Loucy (cell line): ENCODE data around the gene NFATC3.

Experiments
- H2AFZ ChIP-seq: fragments of 200-600 bp; sonication (generic); 2 replicates; pipeline ENCODE4 v1.6.0; 2016; ENCODE audit warnings: antibody characterized with exemption, mild to moderate bottlenecking, low read length, moderate library complexity
- H3F3A ChIP-seq: fragments of 200-600 bp; 2 replicates; pipeline ENCODE4 v1.6.0; 2016; ENCODE audit warnings: antibody characterized with exemption, low read depth, mild to moderate bottlenecking
- H3K27me3 ChIP-seq: fragments of 200-600 bp; sonication (generic); 2 replicates; pipeline ENCODE4 v1.6.1; 2014; ENCODE audit warnings: low read length, mild to moderate bottlenecking; ENCODE audit not compliant: insufficient read depth, poor library complexity, severe bottlenecking
- H3K36me3 ChIP-seq: fragments of 200-600 bp; sonication (generic); 2 replicates; pipeline ENCODE4 v1.6.1; 2016; ENCODE audit warnings: low read length; ENCODE audit not compliant: insufficient read depth
- H3K4me1 ChIP-seq: fragments of 200-600 bp; sonication (generic); 2 replicates; pipeline ENCODE4 v1.5.1; 2014; ENCODE audit warnings: low read length, mild to moderate bottlenecking; ENCODE audit not compliant: insufficient read depth, poor library complexity, severe bottlenecking
- H3K4me2 ChIP-seq: fragments of 200-600 bp; sonication (generic); 2 replicates; pipeline ENCODE4 v1.6.0; 2014; ENCODE audit warnings: antibody characterized with exemption, low read length, low read depth, mild to moderate bottlenecking; ENCODE audit not compliant: poor library complexity, severe bottlenecking
- H3K4me3 ChIP-seq: fragments of 200-600 bp; sonication (generic); 2 replicates; pipeline ENCODE4 v1.5.1; 2014; ENCODE audit warnings: low read length, mild to moderate bottlenecking, mixed read lengths; ENCODE audit not compliant: poor library complexity, severe bottlenecking
- H3K79me2 ChIP-seq: fragments of 200-600 bp; sonication (generic); 2 replicates; pipeline ENCODE4 v1.6.1; 2014; ENCODE audit warnings: low read length; ENCODE audit not compliant: insufficient read depth
- H3K9ac ChIP-seq: fragments of 200-600 bp; sonication (generic); 2 replicates; pipeline ENCODE4 v1.6.0; 2014; ENCODE audit warnings: mild to moderate bottlenecking, low read depth, low read length, moderate library complexity; ENCODE audit not compliant: poor library complexity, severe bottlenecking
- H3K9me2 ChIP-seq: fragments of 200-600 bp; sonication (generic); replicated peaks from 2 replicates; pipeline ENCODE4 v1.6.1; 2016; ENCODE audit warnings: low read depth, low read length, mixed read lengths
- H3K9me3 ChIP-seq: fragments of 200-600 bp; sonication (generic); 2 replicates; pipeline ENCODE4 v1.6.1; 2014; ENCODE audit warnings: mild to moderate bottlenecking, antibody characterized with exemption, low read length, low read depth; ENCODE audit not compliant: insufficient read depth
- H4K20me1 ChIP-seq: fragments of 200-600 bp; sonication (generic); 2 replicates; pipeline ENCODE4 v1.6.0; 2014; ENCODE audit warnings: antibody characterized with exemption, low read length, mild to moderate bottlenecking; ENCODE audit not compliant: insufficient read depth, poor library complexity, severe bottlenecking
- EZH2phosphoT487 ChIP-seq: fragments of 200-600 bp; IDR thresholded peaks from 2 replicates; pipeline ENCODE4 v1.6.1; 2018; ENCODE audit warnings: antibody characterized with exemption, mild to moderate bottlenecking, moderate library complexity, borderline replicate concordance
- TF ChIP-seq, protein P1 (sequence below): fragments of 200-600 bp; sonication (generic); conservative IDR thresholded peaks from 2 replicates; pipeline ENCODE4 v1.5.1; 2014; ENCODE audit warnings: mild to moderate bottlenecking, antibody characterized with exemption, low read length

NFATC3 gene

DNA sequence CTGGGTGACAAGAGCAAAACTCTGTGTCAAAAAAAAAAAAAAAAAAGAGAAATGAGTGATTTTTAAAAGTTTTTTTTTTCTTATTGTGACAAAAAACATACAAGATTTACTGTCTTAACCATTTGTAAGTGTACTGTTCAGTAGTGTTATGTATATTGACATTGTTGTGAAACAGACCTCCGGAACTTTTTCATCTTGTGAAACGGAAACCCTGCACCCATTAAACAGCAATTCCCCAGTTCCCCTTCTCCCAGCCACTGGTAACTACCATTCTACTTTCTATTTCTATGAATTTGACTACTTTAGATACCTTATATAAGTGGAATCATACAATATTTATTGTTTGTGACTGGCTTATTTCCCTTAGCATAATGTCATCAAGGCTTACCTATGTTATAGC lies 43.4 kb upstream of the NFATC3 start:
- Histone ChIP-seq H3K9me2 (no peaks in the 10 kb centered on the region), H3K9ac (no peak overlapping the region), H3K79me2 (no peaks in the 10 kb centered on the region), H3K4me2 (no peak overlapping the region), H2AFZ (no peak overlapping the region), H3K9me3 (no peaks in the 10 kb centered on the region), H3F3A (no peaks in the 10 kb centered on the region), H3K4me3 (no peak overlapping the region), H3K27me3 (no peaks in the 10 kb centered on the region), H4K20me1 (no peaks in the 10 kb centered on the region), H3K4me1 (no peaks in the 10 kb centered on the region), H3K36me3 (no peaks in the 10 kb centered on the region)
- no peak for TF ChIP-seq EZH2phosphoT487
- TF ChIP-seq, protein P1, sequence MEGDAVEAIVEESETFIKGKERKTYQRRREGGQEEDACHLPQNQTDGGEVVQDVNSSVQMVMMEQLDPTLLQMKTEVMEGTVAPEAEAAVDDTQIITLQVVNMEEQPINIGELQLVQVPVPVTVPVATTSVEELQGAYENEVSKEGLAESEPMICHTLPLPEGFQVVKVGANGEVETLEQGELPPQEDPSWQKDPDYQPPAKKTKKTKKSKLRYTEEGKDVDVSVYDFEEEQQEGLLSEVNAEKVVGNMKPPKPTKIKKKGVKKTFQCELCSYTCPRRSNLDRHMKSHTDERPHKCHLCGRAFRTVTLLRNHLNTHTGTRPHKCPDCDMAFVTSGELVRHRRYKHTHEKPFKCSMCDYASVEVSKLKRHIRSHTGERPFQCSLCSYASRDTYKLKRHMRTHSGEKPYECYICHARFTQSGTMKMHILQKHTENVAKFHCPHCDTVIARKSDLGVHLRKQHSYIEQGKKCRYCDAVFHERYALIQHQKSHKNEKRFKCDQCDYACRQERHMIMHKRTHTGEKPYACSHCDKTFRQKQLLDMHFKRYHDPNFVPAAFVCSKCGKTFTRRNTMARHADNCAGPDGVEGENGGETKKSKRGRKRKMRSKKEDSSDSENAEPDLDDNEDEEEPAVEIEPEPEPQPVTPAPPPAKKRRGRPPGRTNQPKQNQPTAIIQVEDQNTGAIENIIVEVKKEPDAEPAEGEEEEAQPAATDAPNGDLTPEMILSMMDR: no peak

DNA sequence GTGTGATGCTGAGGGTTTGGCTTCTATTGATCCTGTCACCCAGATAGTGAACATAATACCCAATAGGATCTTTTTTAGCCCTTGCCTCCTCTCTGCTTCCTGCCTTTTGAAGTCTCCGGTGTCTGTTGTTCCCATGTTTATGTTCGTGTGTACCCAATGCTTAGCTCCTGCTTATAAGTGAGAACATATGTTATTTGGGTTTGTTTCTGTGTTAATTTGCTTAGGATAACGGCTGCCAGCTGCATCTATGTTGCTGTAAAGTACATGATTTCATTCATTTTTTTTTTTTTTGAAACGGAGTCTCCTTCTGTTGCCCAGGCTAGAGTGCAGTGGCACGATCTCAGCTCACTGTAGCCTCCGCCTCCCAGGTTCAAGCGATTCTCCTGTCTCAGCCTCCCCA lies 39.1 kb upstream of the NFATC3 start:
- Histone ChIP-seq H3K9me2 (no peaks in the 10 kb centered on the region), H3K4me1 (no peaks in the 10 kb centered on the region), H3F3A (no peaks in the 10 kb centered on the region), H3K36me3 (peaks cover 4% of the 10 kb centered on the region; the same call in 1 of the 2 replicates), H3K9ac (no peak overlapping the region), H3K9me3 (no peaks in the 10 kb centered on the region), H2AFZ (no peak overlapping the region), H3K4me3 (no peak overlapping the region), H3K4me2 (no peak overlapping the region), H3K27me3 (no peaks in the 10 kb centered on the region), H4K20me1 (no peaks in the 10 kb centered on the region), H3K79me2 (no peaks in the 10 kb centered on the region)
- TF ChIP-seq, protein P1: no peak
- no peak for TF ChIP-seq EZH2phosphoT487

DNA sequence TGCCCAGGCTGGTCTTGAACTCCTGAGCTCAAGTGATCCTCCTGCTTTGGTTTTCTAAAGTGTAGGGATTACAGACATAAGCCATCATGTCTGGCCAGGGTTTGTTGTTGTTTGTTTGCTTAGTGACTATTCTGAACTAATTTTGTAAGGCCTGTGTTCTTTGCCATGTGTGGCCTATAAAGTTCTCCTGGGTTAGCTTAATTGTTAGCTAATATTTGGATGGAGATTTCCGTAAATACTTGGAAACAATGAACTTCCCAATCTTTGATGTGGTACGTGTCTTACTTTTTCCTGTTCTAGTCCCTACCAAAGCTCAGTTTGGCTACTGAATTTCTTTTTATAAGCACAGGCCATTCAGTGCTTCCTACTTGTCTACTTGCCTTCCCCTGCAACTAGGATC lies 37.2 kb upstream of the NFATC3 start:
- H3K9ac ChIP-seq: no peak overlapping the region

More for the DNA sequence above, 37.2 kb upstream of the NFATC3 start:
- no peak overlapping the region for H3K4me2 ChIP-seq
- H3K27me3 ChIP-seq: no peaks in the 10 kb centered on the region
- TF ChIP-seq, protein P1: no peak
- no peak for TF ChIP-seq EZH2phosphoT487
- no peak overlapping the region for H2AFZ ChIP-seq
- H3K9me2 ChIP-seq: no peaks in the 10 kb centered on the region
- H3K79me2 ChIP-seq: no peaks in the 10 kb centered on the region
- no peak overlapping the region for H3K4me3 ChIP-seq
- peaks cover 4% of the 10 kb centered on the region; the same call in 1 of the 2 replicates for H3K36me3 ChIP-seq
- H3K4me1 ChIP-seq: no peaks in the 10 kb centered on the region
- H3K9me3 ChIP-seq: no peaks in the 10 kb centered on the region
- no peaks in the 10 kb centered on the region for H3F3A ChIP-seq
- H4K20me1 ChIP-seq: no peaks in the 10 kb centered on the region
